H1 (cell line): ENCODE data around the gene LY86. TPM values are rescaled to one million over a fixed set of nuclear protein-coding genes. Genes with fewer than 3 reads are reported as not detected.

Experiments used
- BACH1 ChIP-seq: IDR thresholded peaks from 2 replicates; pipeline ENCODE4 v1.6.1; 2012; ENCODE audit warnings: low read length, improper control_type of control experiment
- CHD7 ChIP-seq: fragments of 300-600 bp; sonication (generic); IDR thresholded peaks from 2 replicates; pipeline ENCODE4 v1.7.1; 2012; ENCODE audit warnings: low read length, moderate library complexity, mild to moderate bottlenecking, inconsistent platforms; ENCODE audit not compliant: insufficient replicate concordance
- CREB1 ChIP-seq: IDR thresholded peaks from 2 replicates; pipeline ENCODE4 v1.6.1; 2012; ENCODE audit warnings: inconsistent platforms
- CTCF ChIP-seq, 3 experiments: IDR thresholded peaks; 1 replicate in 2 of 3; 2 replicates in 1 of 3; pipeline versions ENCODE4 v1.5.1 to v1.6.1; 2011; ENCODE audit warnings: low read length in 3 of 3, mild to moderate bottlenecking in 3 of 3, inconsistent platforms in 2 of 3, low read depth in 1 of 3, moderate library complexity in 1 of 3; ENCODE audit not compliant: insufficient read depth in 1 of 3; ENCODE audit errors: control extremely low read depth in 1 of 3
- GABPA ChIP-seq: IDR thresholded peaks from 2 replicates; pipeline ENCODE4 v1.6.1; 2011; ENCODE audit warnings: mild to moderate bottlenecking, low read length, moderate library complexity, borderline replicate concordance; ENCODE audit not compliant: insufficient read depth
- HDAC6 ChIP-seq: IDR thresholded peaks from one replicate; pipeline ENCODE4 v1.7.1; 2012; ENCODE audit warnings: low read depth, mild to moderate bottlenecking, inconsistent platforms, low read length, moderate library complexity
- JUN ChIP-seq: IDR thresholded peaks from 2 replicates; pipeline ENCODE4 v1.6.1; 2011; ENCODE audit warnings: low read depth, mild to moderate bottlenecking, improper control_type of control experiment, low read length
- JUND ChIP-seq: IDR thresholded peaks from 2 replicates; pipeline ENCODE4 v1.6.1; 2011; ENCODE audit warnings: mild to moderate bottlenecking, improper control_type of control experiment, low read length
- USF2 ChIP-seq: IDR thresholded peaks from 2 replicates; pipeline ENCODE4 v1.6.1; 2011; ENCODE audit warnings: low read length, improper control_type of control experiment
- polyA plus RNA-seq, 7 experiments: library from polyadenylated mRNA; depleted of rRNA in 3 of 7; stranded (reverse) in 5 of 7; unstranded in 2 of 7; fragments of >200 nt in 5 of 7; fragments of 200-250 nt in 2 of 7; gene quantifications; 1 replicate in 5 of 7; 2 replicates in 1 of 7; 4 replicates in 1 of 7; pipeline versions ENCODE4 v1.2.1 to v1.2.3, GENCODE V29; 2011 to 2013; ENCODE audit warnings: missing spikeins in 2 of 7, mixed read lengths in 2 of 7
- total RNA-seq: library from RNA; stranded (reverse); fragmentation: NEBNext Ultra II Directional; extraction: Animal tissue kit (Norgen Biotek cat#: 25700); gene quantifications from 2 replicates; pipeline ENCODE4 v1.2.1, GENCODE V29; 2021

LY86 gene
- total and polyA plus RNA-seq, 2 of the 8 experiments (the other 6 are each of a cell fraction or from before 2014, with no cell fraction given), result not detected

GRCh38 chr6:6604015-6604414, 15.5 kb downstream of the LY86 start (continued):
- TF ChIP-seq CHD7 (no peak), GABPA (no peak), CTCF (IDR thresholded peaks at IDR 0.05; ENCODE audit: control extremely low read depth in 1 of 3, insufficient read depth in 1 of 3, low read depth in 1 of 3, low read length in 3 of 3) (no peak), CREB1 (no peak), HDAC6 (no peak), USF2 (no peak), JUN (no peak), BACH1 (no peak), JUND (no peak)
